ENCODE data around the gene CACNB1. TPM values are rescaled to one million over a fixed set of nuclear protein-coding genes. Genes with fewer than 3 reads are reported as not detected.
"Not testable (repeated sequence)": the region's sequence is repeated elsewhere in the genome, so short reads cannot be mapped to it uniquely, and the experiment has no call there.

CACNB1 gene
- polyA plus RNA-seq, 1 donor from 2014 or later: 18.9 TPM

GRCh38 chr17:39132192-39132610 lies 65.3 kb downstream of the CACNB1 start (continued):
- TF ChIP-seq EP300 (conservative IDR thresholded peaks at IDR 0.05; ENCODE audit: poor library complexity, severe bottlenecking): no peak

GRCh38 chr17:39131616-39132015 lies 65.9 kb downstream of the CACNB1 start:
- Histone ChIP-seq H3K9ac (ENCODE audit: low read length) (no peak overlapping the region), H3K4me2 (ENCODE audit: low read length) (no peak overlapping the region), H3K36me3 (ENCODE audit: insufficient read depth, low read length) (no peaks in the 10 kb centered on the region), H3K79me2 (replicated peaks; ENCODE audit: insufficient read depth, low read length) (no peaks in the 10 kb centered on the region), H3K9me3 (ENCODE audit: low read length) (no peaks in the 10 kb centered on the region), H3K27me3 (ENCODE audit: insufficient read depth, low read depth, low read length) (no peaks in the 10 kb centered on the region), H3K27ac (ENCODE audit: low read length) (no peak overlapping the region), H3F3A (ENCODE audit: insufficient read depth, low read length, poor library complexity, severe bottlenecking) (no peaks in the 10 kb centered on the region), H3K9me2 (ENCODE audit: insufficient read depth, low read length) (no peaks in the 10 kb centered on the region), H4K20me1 (ENCODE audit: insufficient read depth) (no peaks in the 10 kb centered on the region), H2AFZ (ENCODE audit: low read depth, low read length) (no peak overlapping the region), H3K4me3 (ENCODE audit: low read length) (no peak overlapping the region)
- TF ChIP-seq SMC3 (conservative IDR thresholded peaks at IDR 0.05; ENCODE audit: poor library complexity): no peak
- TF ChIP-seq MXI1 (conservative IDR thresholded peaks at IDR 0.05; ENCODE audit: poor library complexity, severe bottlenecking): no peak
- TF ChIP-seq REST (IDR thresholded peaks at IDR 0.05; ENCODE audit: borderline replicate concordance): no peak

GRCh38 chr17:39130205-39130604 lies 67.3 kb downstream of the CACNB1 start:
- Histone ChIP-seq H2AFZ (ENCODE audit: low read depth, low read length) (no peak overlapping the region), H4K20me1 (ENCODE audit: insufficient read depth) (no peaks in the 10 kb centered on the region), H3K9me3 (ENCODE audit: low read length) (no peaks in the 10 kb centered on the region), H3K4me3 (ENCODE audit: low read length) (no peak overlapping the region), H3K4me2 (ENCODE audit: low read length) (no peak overlapping the region), H3K27me3 (ENCODE audit: insufficient read depth, low read depth, low read length) (no peaks in the 10 kb centered on the region), H3K9ac (ENCODE audit: low read length) (no peak overlapping the region), H3F3A (ENCODE audit: insufficient read depth, low read length, poor library complexity, severe bottlenecking) (no peaks in the 10 kb centered on the region), H3K36me3 (ENCODE audit: insufficient read depth, low read length) (no peaks in the 10 kb centered on the region), H3K27ac (ENCODE audit: low read length) (no peak overlapping the region), H3K79me2 (replicated peaks; ENCODE audit: insufficient read depth, low read length) (no peaks in the 10 kb centered on the region), H3K9me2 (ENCODE audit: insufficient read depth, low read length) (no peaks in the 10 kb centered on the region)
- TF ChIP-seq MXI1 (conservative IDR thresholded peaks at IDR 0.05; ENCODE audit: poor library complexity, severe bottlenecking) (no peak), EP300 (conservative IDR thresholded peaks at IDR 0.05; ENCODE audit: poor library complexity, severe bottlenecking) (no peak), TAF1 (IDR thresholded peaks at IDR 0.05; ENCODE audit: low read depth) (no peak), REST (IDR thresholded peaks at IDR 0.05; ENCODE audit: borderline replicate concordance) (no peak), POLR2AphosphoS5 (IDR thresholded peaks at IDR 0.05) (no peak), CTCF (IDR thresholded peaks at IDR 0.05; ENCODE audit: poor library complexity, severe bottlenecking) (no peak), RAD21 (conservative IDR thresholded peaks at IDR 0.05) (no peak), EZH2 (IDR thresholded peaks at IDR 0.05; ENCODE audit: borderline replicate concordance, insufficient read depth, low read length, poor library complexity, severe bottlenecking) (no peak), SMC3 (conservative IDR thresholded peaks at IDR 0.05; ENCODE audit: poor library complexity) (no peak)

- not testable (repeated sequence) for H3K27me3 ChIP-seq (ENCODE audit: insufficient read depth, low read depth, low read length); H3K9ac ChIP-seq (ENCODE audit: low read length); H3F3A ChIP-seq (ENCODE audit: insufficient read depth, low read length, poor library complexity, severe bottlenecking); H2AFZ ChIP-seq (ENCODE audit: low read depth, low read length); H3K79me2 ChIP-seq (replicated peaks; ENCODE audit: insufficient read depth, low read length); H3K36me3 ChIP-seq (ENCODE audit: insufficient read depth, low read length); H4K20me1 ChIP-seq (ENCODE audit: insufficient read depth); H3K27ac ChIP-seq (ENCODE audit: low read length); H3K4me2 ChIP-seq (ENCODE audit: low read length); H3K9me2 ChIP-seq (ENCODE audit: insufficient read depth, low read length); H3K4me3 ChIP-seq (ENCODE audit: low read length); H3K9me3 ChIP-seq (ENCODE audit: low read length)
Measured at GRCh38 chr17:39129544-39129943, 67.9 kb downstream of the CACNB1 start.
